HS-5 (cell line): Measurements from ENCODE around the gene DSTYK.
"Not testable (repeated sequence)": the region's sequence is repeated elsewhere in the genome, so short reads cannot be mapped to it uniquely, and the experiment has no call there.

Experiments
- DNase-seq: peaks from one replicate; pipeline ENCODE4 v3.0.0-alpha.2; 2012; ENCODE audit warnings: low read depth

The DSTYK gene

GRCh38 chr1:205214756-205215155 is 3.3 kb upstream of the DSTYK start:
- no peak for DNase-seq

GRCh38 chr1:205211839-205212536 is 486 bp upstream of the DSTYK start:
- DNase-seq, result no peak

- DNase-seq, result no peak
These were observed 740 bp downstream of the DSTYK start for GRCh38 chr1:205210756-205211168.

GRCh38 chr1:205208811-205209210 is 2.7 kb downstream of the DSTYK start:
- no peak for DNase-seq

GRCh38 chr1:205205055-205205454 is 6.4 kb downstream of the DSTYK start:
- no peak for DNase-seq

- DNase-seq, result no peak
These were observed 7.0 kb downstream of the DSTYK start for GRCh38 chr1:205204552-205204951.

GRCh38 chr1:205199931-205200299 is 11.6 kb downstream of the DSTYK start:
- DNase-seq, result no peak

- DNase-seq, result no peak
These were observed 12.2 kb downstream of the DSTYK start for GRCh38 chr1:205199090-205199930.

- no peak for DNase-seq
These were observed 19.2 kb downstream of the DSTYK start for GRCh38 chr1:205192287-205192686.

GRCh38 chr1:205191622-205192021 is 19.9 kb downstream of the DSTYK start:
- no peak for DNase-seq

- no peak for DNase-seq
These were observed 20.5 kb downstream of the DSTYK start for GRCh38 chr1:205190845-205191577.

GRCh38 chr1:205189131-205189530 is 22.4 kb downstream of the DSTYK start:
- DNase-seq, result no peak

- no peak for DNase-seq
These were observed 22.9 kb downstream of the DSTYK start for GRCh38 chr1:205188596-205188995.

- no peak for DNase-seq
These were observed 23.4 kb downstream of the DSTYK start for GRCh38 chr1:205188098-205188497.

- no peak for DNase-seq
These were observed 24.1 kb downstream of the DSTYK start for GRCh38 chr1:205187420-205187819.

GRCh38 chr1:205186191-205186590 is 25.3 kb downstream of the DSTYK start:
- DNase-seq, result no peak

- DNase-seq, result no peak
These were observed 27.7 kb downstream of the DSTYK start for GRCh38 chr1:205183676-205184335.

GRCh38 chr1:205182930-205183329 is 28.6 kb downstream of the DSTYK start:
- no peak for DNase-seq

- not testable (repeated sequence) for DNase-seq
These were observed 31.2 kb downstream of the DSTYK start for GRCh38 chr1:205180331-205180730.

GRCh38 chr1:205179842-205180241 is 31.7 kb downstream of the DSTYK start:
- DNase-seq, result no peak

GRCh38 chr1:205172729-205173366 is 38.7 kb downstream of the DSTYK start:
- DNase-seq, result peak; percentile 92

GRCh38 chr1:205171369-205171768 is 40.1 kb downstream of the DSTYK start:
- no peak for DNase-seq
